Measurements from ENCODE around the gene SPATA18. TPM values are rescaled to one million over a fixed set of nuclear protein-coding genes. Genes with fewer than 3 reads are reported as not detected.

SPATA18 gene
- total and polyA plus RNA-seq, 12 donors, result 0.16 to 2.0 (median 1.3) TPM

GRCh38 chr4:52098618-52099017 is 47.5 kb downstream of the SPATA18 start:
- no peak for TF ChIP-seq CTCF (IDR thresholded peaks at IDR 0.05)
- DNase-seq (no peak), ATAC-seq (no peak)
- no peaks in the 10 kb centered on the region for H3K9me3 ChIP-seq
- no peaks in the 10 kb centered on the region for H3K36me3 ChIP-seq
- intact Hi-C loops (cut with DNase I), result no loop called here
- 73 to 88% methylated on average over 1 of the region's 1 CpG for WGBS, 2 donors
- H3K27me3 ChIP-seq, result no peaks in the 10 kb centered on the region
- no peak overlapping the region for H3K27ac ChIP-seq
- H3K4me1 ChIP-seq, result peaks cover 0 to 9% (median 0%) of the 10 kb centered on the region in 9 donors
- no peak overlapping the region for H3K4me3 ChIP-seq

- 37 to 52% methylated on average over 2 of the region's 2 CpGs for WGBS, 2 donors
- peaks cover 0 to 9% (median 0%) of the 10 kb centered on the region in 9 donors for H3K4me1 ChIP-seq
- H3K9me3 ChIP-seq, result no peaks in the 10 kb centered on the region
- no peak for DNase-seq
- no peak for TF ChIP-seq CTCF (IDR thresholded peaks at IDR 0.05)
- intact Hi-C loops (cut with DNase I), result loop anchor here in 1 of 10 donors (10.0 kb wide), 1 partner anchor 885 kb away; no protein-coding TSS in a partner anchor
- no peaks in the 10 kb centered on the region for H3K27me3 ChIP-seq
- no peak overlapping the region for H3K4me3 ChIP-seq
- H3K27ac ChIP-seq, result no peak overlapping the region
- peak in 1 of 8 donors; percentile 17 for ATAC-seq
- no peaks in the 10 kb centered on the region for H3K36me3 ChIP-seq
Observed at GRCh38 chr4:52099860-52100461, 48.9 kb downstream of the SPATA18 start.

GRCh38 chr4:52102587-52102986 is 51.5 kb downstream of the SPATA18 start:
- H3K36me3 ChIP-seq, result no peaks in the 10 kb centered on the region
- intact Hi-C loops (cut with DNase I), result loop anchor here in 1 of 10 donors (10.0 kb wide), 1 partner anchor 882 kb away; no protein-coding TSS in a partner anchor
- ATAC-seq (no peak), DNase-seq (no peak)
- H3K4me3 ChIP-seq, result no peak overlapping the region
- no peaks in the 10 kb centered on the region for H3K9me3 ChIP-seq
- H3K4me1 ChIP-seq, result peaks cover 0 to 10% (median 0%) of the 10 kb centered on the region in 9 donors
- H3K27me3 ChIP-seq, result no peaks in the 10 kb centered on the region
- no peak overlapping the region for H3K27ac ChIP-seq
- TF ChIP-seq CTCF (IDR thresholded peaks at IDR 0.05), result no peak

- no peaks in the 10 kb centered on the region for H3K9me3 ChIP-seq
- intact Hi-C loops (cut with DNase I), result loop anchor here in 1 of 10 donors (10.0 kb wide), 1 partner anchor 881 kb away; no protein-coding TSS in a partner anchor
- no peak overlapping the region for H3K27ac ChIP-seq
- DNase-seq, result no peak
- H3K27me3 ChIP-seq, result no peaks in the 10 kb centered on the region
- ATAC-seq, result peak in 1 of 8 donors; percentile 35
- TF ChIP-seq CTCF (IDR thresholded peaks at IDR 0.05), result peak in 6 of 9 donors; percentile 14 to 45 (median 34)
- no peaks in the 10 kb centered on the region for H3K36me3 ChIP-seq
- WGBS, 2 donors, result 56 to 58% methylated on average over 1 of the region's 1 CpG
- peaks cover 0 to 12% (median 0%) of the 10 kb centered on the region in 9 donors for H3K4me1 ChIP-seq
- no peak overlapping the region for H3K4me3 ChIP-seq
Observed at GRCh38 chr4:52103319-52103718, 52.2 kb downstream of the SPATA18 start.

All from heart right ventricle (tissue), 16 donors.